SU-DHL-6 (cell line): ENCODE data around the gene ZNF14.

Source experiments
- H2AFZ ChIP-seq: fragments of 200-600 bp; sonication (generic); 2 replicates; pipeline ENCODE4 v1.6.1; 2014; ENCODE audit warnings: low read depth, mild to moderate bottlenecking, moderate library complexity, mixed read lengths, antibody characterized with exemption, low read length; ENCODE audit not compliant: severe bottlenecking
- H3F3A ChIP-seq: fragments of 200-600 bp; shearing (Covaris generic); 2 replicates; pipeline ENCODE4 v1.6.0; 2016; ENCODE audit warnings: antibody characterized with exemption, mild to moderate bottlenecking; ENCODE audit not compliant: insufficient read depth
- H3K27ac ChIP-seq: fragments of 200-600 bp; sonication (generic); 2 replicates; pipeline ENCODE4 v1.5.1; 2016; ENCODE audit warnings: low read depth, mild to moderate bottlenecking, low read length, moderate library complexity, mixed read lengths
- H3K27me3 ChIP-seq: fragments of 200-600 bp; sonication (generic), shearing (Covaris generic); 2 replicates; pipeline ENCODE4 v1.6.0; 2014; ENCODE audit warnings: mild to moderate bottlenecking, low read length
- H3K36me3 ChIP-seq: fragments of 200-600 bp; sonication (generic); 2 replicates; pipeline ENCODE4 v1.6.1; 2014; ENCODE audit warnings: mild to moderate bottlenecking, low read length, mixed read lengths
- H3K4me2 ChIP-seq: fragments of 300-600, 200-600 bp; shearing (Covaris generic), sonication (generic); 2 replicates; pipeline ENCODE4 v1.6.0; 2014; ENCODE audit warnings: low read length, low read depth, mild to moderate bottlenecking; ENCODE audit not compliant: poor library complexity, severe bottlenecking
- H3K4me3 ChIP-seq: fragments of 200-600 bp; sonication (generic); 2 replicates; pipeline ENCODE4 v1.5.1; 2014; ENCODE audit warnings: antibody characterized with exemption, low read length, mild to moderate bottlenecking, mixed read lengths; ENCODE audit not compliant: insufficient read depth, poor library complexity, severe bottlenecking
- H3K79me2 ChIP-seq: fragments of 200-600 bp; sonication (generic); 2 replicates; pipeline ENCODE4 v1.6.1; 2014; ENCODE audit warnings: mild to moderate bottlenecking, low read length, moderate library complexity; ENCODE audit not compliant: insufficient read depth
- H3K9ac ChIP-seq: fragments of 200-600 bp; sonication (generic); 2 replicates; pipeline ENCODE4 v1.7.0; 2014; ENCODE audit warnings: mild to moderate bottlenecking, low read length
- H3K9me2 ChIP-seq: fragments of 200-600 bp; sonication (generic); replicated peaks from 2 replicates; pipeline ENCODE4 v1.6.1; 2014; ENCODE audit warnings: low read length; ENCODE audit not compliant: insufficient read depth
- H3K9me3 ChIP-seq: fragments of 200-600 bp; sonication (generic); 2 replicates; pipeline ENCODE4 v1.6.1; 2014; ENCODE audit warnings: low read length, mixed read lengths; ENCODE audit not compliant: insufficient read depth
- H4K20me1 ChIP-seq: fragments of 200-600 bp; sonication (generic); 2 replicates; pipeline ENCODE4 v1.6.1; 2014; ENCODE audit warnings: low read depth, mild to moderate bottlenecking, antibody characterized with exemption, low read length, moderate library complexity, mixed read lengths
- CTCF ChIP-seq: fragments of 200-600 bp; sonication (generic); IDR thresholded peaks from one replicate; pipeline ENCODE4 v1.5.1; 2017; ENCODE audit warnings: antibody characterized with exemption, mild to moderate bottlenecking, low read length, moderate library complexity; ENCODE audit not compliant: insufficient read depth, poor library complexity, severe bottlenecking
- EZH2phosphoT487 ChIP-seq: fragments of 200-600 bp; sonication (generic), shearing (Covaris generic); conservative IDR thresholded peaks from 2 replicates; pipeline ENCODE4 v1.6.1; 2018; ENCODE audit warnings: mild to moderate bottlenecking, antibody characterized with exemption, low read length, moderate library complexity, mixed read lengths

The ZNF14 gene

GRCh38 chr19:19742773-19743172 lies 9.9 kb upstream of the ZNF14 start:
- H3K9me2 ChIP-seq = no peaks in the 10 kb centered on the region
- no peaks in the 10 kb centered on the region for H3K27me3 ChIP-seq
- no peak overlapping the region for H3K4me2 ChIP-seq
- no peak overlapping the region for H3K27ac ChIP-seq
- H3K9ac ChIP-seq = no peak overlapping the region
- H3F3A ChIP-seq = no peaks in the 10 kb centered on the region
- no peaks in the 10 kb centered on the region for H4K20me1 ChIP-seq
- H3K36me3 ChIP-seq = no peaks in the 10 kb centered on the region
- no peaks in the 10 kb centered on the region for H3K9me3 ChIP-seq
- TF ChIP-seq CTCF (no peak), EZH2phosphoT487 (no peak)
- no peak overlapping the region for H2AFZ ChIP-seq
- no peak overlapping the region for H3K4me3 ChIP-seq
- H3K79me2 ChIP-seq = no peaks in the 10 kb centered on the region

- H3K4me3 ChIP-seq = no peak overlapping the region
- no peak for TF ChIP-seq EZH2phosphoT487
- TF ChIP-seq CTCF = no peak
- no peaks in the 10 kb centered on the region for H3K9me3 ChIP-seq
- no peak overlapping the region for H3K27ac ChIP-seq
- no peaks in the 10 kb centered on the region for H3K27me3 ChIP-seq
- no peaks in the 10 kb centered on the region for H3F3A ChIP-seq
- no peak overlapping the region for H3K4me2 ChIP-seq
- no peaks in the 10 kb centered on the region for H3K9me2 ChIP-seq
- no peak overlapping the region for H3K9ac ChIP-seq
- no peaks in the 10 kb centered on the region for H4K20me1 ChIP-seq
- H3K79me2 ChIP-seq = no peaks in the 10 kb centered on the region
- no peaks in the 10 kb centered on the region for H3K36me3 ChIP-seq
- no peak overlapping the region for H2AFZ ChIP-seq
These were observed 8.3 kb upstream of the ZNF14 start for GRCh38 chr19:19741184-19741583.

- Histone ChIP-seq H3K27me3 (no peaks in the 10 kb centered on the region), H3K9me3 (no peaks in the 10 kb centered on the region), H3K9ac (no peak overlapping the region), H3K9me2 (no peaks in the 10 kb centered on the region), H2AFZ (no peak overlapping the region), H3K27ac (no peak overlapping the region), H3K79me2 (no peaks in the 10 kb centered on the region), H3K36me3 (no peaks in the 10 kb centered on the region), H3K4me2 (no peak overlapping the region), H3K4me3 (no peak overlapping the region), H4K20me1 (no peaks in the 10 kb centered on the region), H3F3A (no peaks in the 10 kb centered on the region)
- TF ChIP-seq CTCF (no peak), EZH2phosphoT487 (no peak)
These were observed 7.8 kb upstream of the ZNF14 start for GRCh38 chr19:19740755-19741154.
